Parathyroid adenoma (tissue), 2 donors: ENCODE data around the gene ZP1.
A peak's percentile ranks its signal among the peaks of the same experiment; 100 is the strongest.

ENCODE experiments used
- H2AFZ ChIP-seq: fragments of 300-600 bp; sonication (generic); one replicate; pipeline ENCODE4 v1.7.0; 2017; ENCODE audit warnings: antibody characterized with exemption, mild to moderate bottlenecking
- H3K27ac ChIP-seq: fragments of 300-600 bp; sonication (generic); one replicate; pipeline ENCODE4 v1.7.0; 2017
- H3K27me3 ChIP-seq: fragments of 300-600 bp; sonication (generic); one replicate; pipeline ENCODE4 v1.7.0; 2017; ENCODE audit warnings: low read length; ENCODE audit not compliant: control insufficient read depth, insufficient read depth
- H3K36me3 ChIP-seq: fragments of 300-600 bp; sonication (generic); one replicate; pipeline ENCODE4 v1.7.0; 2017; ENCODE audit warnings: low read length; ENCODE audit not compliant: control insufficient read depth, insufficient read depth
- H3K4me1 ChIP-seq: fragments of 300-600 bp; sonication (generic); one replicate; pipeline ENCODE4 v1.7.0; 2017; ENCODE audit warnings: control low read depth
- H3K4me2 ChIP-seq: fragments of 300-600 bp; sonication (generic); one replicate; pipeline ENCODE4 v1.7.0; 2017; ENCODE audit warnings: low read length
- H3K4me3 ChIP-seq: fragments of 300-600 bp; sonication (generic); one replicate; pipeline ENCODE4 v1.7.0; 2017; ENCODE audit warnings: low read depth, low read length
- H3K79me2 ChIP-seq: fragments of 300-600 bp; sonication (generic); one replicate; pipeline ENCODE4 v1.7.0; 2017; ENCODE audit warnings: control low read depth
- H3K9ac ChIP-seq: fragments of 300-600 bp; sonication (generic); one replicate; pipeline ENCODE4 v1.7.0; 2017; ENCODE audit warnings: mild to moderate bottlenecking
- H3K9me3 ChIP-seq: fragments of 300-600 bp; sonication (generic); one replicate; pipeline ENCODE4 v1.7.0; 2017; ENCODE audit warnings: low read length; ENCODE audit not compliant: control insufficient read depth
- TF ChIP-seq, protein P1 (sequence below): fragments of 300-600 bp; sonication (generic); IDR thresholded peaks from one replicate; pipeline ENCODE4 v1.7.0; 2017; ENCODE audit warnings: antibody characterized with exemption, mild to moderate bottlenecking
- donor health status: primary hyperparathyroidism.

The ZP1 gene

DNA sequence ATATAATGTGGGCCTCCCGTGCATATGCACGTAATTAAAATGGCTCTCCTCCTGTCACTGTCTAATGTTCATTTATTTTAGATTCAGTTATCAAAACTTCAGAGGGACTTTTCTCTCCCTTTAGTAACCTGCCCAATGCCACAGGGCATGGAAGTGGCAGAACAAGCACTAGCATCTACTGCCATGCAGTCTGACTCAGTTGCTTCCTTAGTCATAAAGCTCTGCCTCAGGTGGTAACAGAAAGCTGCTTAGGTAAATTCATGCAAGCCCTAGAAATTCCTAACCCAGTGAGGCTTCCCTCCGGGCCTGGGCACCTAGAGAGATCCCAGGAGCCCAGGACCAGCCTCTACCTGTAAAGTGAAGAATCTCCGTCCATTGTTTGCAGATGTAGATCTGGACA lies 30.2 kb downstream of the ZP1 start:
- no peaks in the 10 kb centered on the region for H3K36me3 ChIP-seq
- H3K9me3 ChIP-seq: no peaks in the 10 kb centered on the region
- H3K4me2 ChIP-seq: no peak overlapping the region
- H3K79me2 ChIP-seq: peaks cover 14% of the 10 kb centered on the region
- H3K27me3 ChIP-seq: no peaks in the 10 kb centered on the region
- H3K4me3 ChIP-seq: no peak overlapping the region
- no peaks in the 10 kb centered on the region for H3K4me1 ChIP-seq
- no peak overlapping the region for H3K9ac ChIP-seq
- H3K27ac ChIP-seq: no peak overlapping the region
- H2AFZ ChIP-seq: no peak overlapping the region
- TF ChIP-seq, protein P1, sequence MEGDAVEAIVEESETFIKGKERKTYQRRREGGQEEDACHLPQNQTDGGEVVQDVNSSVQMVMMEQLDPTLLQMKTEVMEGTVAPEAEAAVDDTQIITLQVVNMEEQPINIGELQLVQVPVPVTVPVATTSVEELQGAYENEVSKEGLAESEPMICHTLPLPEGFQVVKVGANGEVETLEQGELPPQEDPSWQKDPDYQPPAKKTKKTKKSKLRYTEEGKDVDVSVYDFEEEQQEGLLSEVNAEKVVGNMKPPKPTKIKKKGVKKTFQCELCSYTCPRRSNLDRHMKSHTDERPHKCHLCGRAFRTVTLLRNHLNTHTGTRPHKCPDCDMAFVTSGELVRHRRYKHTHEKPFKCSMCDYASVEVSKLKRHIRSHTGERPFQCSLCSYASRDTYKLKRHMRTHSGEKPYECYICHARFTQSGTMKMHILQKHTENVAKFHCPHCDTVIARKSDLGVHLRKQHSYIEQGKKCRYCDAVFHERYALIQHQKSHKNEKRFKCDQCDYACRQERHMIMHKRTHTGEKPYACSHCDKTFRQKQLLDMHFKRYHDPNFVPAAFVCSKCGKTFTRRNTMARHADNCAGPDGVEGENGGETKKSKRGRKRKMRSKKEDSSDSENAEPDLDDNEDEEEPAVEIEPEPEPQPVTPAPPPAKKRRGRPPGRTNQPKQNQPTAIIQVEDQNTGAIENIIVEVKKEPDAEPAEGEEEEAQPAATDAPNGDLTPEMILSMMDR: no peak

DNA sequence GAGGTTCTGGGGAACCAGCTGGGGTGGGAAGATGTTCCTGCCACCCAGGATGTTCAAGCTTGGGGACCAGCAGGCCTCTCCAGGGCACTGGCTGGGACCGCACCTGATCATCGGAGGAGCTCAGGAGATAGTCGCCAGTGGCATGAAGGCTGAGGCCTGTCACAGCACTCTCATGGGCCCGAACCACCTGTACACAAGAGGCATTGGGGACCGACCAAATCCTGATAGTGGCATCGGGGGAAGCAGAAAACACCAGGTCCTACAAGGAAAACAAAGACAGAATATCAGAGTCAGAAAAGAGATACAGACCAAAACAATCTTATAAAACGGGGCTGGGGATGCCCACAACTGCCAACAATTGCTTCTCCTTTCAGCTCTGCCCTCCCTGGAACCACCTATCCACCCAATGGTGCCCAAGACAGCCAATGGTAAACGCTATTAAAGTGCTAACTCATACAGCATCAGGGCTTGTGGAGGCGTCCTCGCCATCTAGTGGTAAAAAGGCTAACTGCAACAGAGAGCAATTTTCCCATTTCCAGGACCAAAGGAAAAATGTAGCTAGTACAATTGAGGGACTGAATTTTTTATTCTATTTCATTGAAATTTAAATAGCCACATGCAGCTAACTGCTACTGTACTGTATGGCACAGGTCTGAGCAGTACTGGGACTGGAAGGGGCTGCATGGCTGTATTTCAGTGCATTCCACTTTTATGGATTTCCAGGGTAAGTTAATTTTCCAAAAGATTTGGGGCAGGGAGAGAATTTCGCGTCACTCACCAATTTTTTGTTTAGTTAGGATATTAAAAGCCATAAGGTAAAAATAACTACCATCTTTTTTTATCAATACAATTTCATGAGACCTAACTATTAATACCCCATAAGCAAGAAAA lies 31.9 kb downstream of the ZP1 start:
- H3K9me3 ChIP-seq: no peaks in the 10 kb centered on the region
- no peak overlapping the region for H3K4me2 ChIP-seq
- H3K9ac ChIP-seq: no peak overlapping the region
- no peaks in the 10 kb centered on the region for H3K36me3 ChIP-seq
- H3K4me3 ChIP-seq: no peak overlapping the region
- H3K4me1 ChIP-seq: peaks cover under 1% of the 10 kb centered on the region
- TF ChIP-seq, protein P1: peak; percentile 90
- H3K79me2 ChIP-seq: peaks cover 21% of the 10 kb centered on the region
- no peaks in the 10 kb centered on the region for H3K27me3 ChIP-seq
- peak overlapping the region; percentile 15 for H3K27ac ChIP-seq
- no peak overlapping the region for H2AFZ ChIP-seq

DNA sequence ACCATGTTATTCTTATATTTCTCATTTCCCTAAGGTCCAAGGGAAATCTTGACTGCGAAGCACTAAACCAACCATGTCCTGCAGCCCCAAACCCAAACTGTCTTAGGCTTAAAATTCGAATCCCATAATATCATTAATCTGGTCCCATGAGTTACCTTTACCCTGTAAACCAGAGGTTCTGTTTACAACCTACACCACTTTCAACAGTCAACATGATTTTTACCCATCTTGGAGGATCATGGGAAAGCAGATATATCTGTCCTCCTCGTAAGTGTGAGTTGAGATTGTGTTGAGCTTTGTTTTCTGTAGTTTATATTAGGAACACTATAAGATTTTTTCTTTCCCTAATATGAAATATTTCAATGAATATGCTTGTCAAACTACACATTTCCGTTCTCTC lies 32.6 kb downstream of the ZP1 start:
- Histone ChIP-seq H3K27ac (no peak overlapping the region), H3K36me3 (no peaks in the 10 kb centered on the region), H3K79me2 (peaks cover 28% of the 10 kb centered on the region), H3K27me3 (no peaks in the 10 kb centered on the region), H3K4me2 (no peak overlapping the region), H3K9me3 (no peaks in the 10 kb centered on the region), H3K9ac (no peak overlapping the region), H3K4me3 (no peak overlapping the region), H3K4me1 (peaks cover 6% of the 10 kb centered on the region), H2AFZ (no peak overlapping the region)
- TF ChIP-seq, protein P1: no peak

DNA sequence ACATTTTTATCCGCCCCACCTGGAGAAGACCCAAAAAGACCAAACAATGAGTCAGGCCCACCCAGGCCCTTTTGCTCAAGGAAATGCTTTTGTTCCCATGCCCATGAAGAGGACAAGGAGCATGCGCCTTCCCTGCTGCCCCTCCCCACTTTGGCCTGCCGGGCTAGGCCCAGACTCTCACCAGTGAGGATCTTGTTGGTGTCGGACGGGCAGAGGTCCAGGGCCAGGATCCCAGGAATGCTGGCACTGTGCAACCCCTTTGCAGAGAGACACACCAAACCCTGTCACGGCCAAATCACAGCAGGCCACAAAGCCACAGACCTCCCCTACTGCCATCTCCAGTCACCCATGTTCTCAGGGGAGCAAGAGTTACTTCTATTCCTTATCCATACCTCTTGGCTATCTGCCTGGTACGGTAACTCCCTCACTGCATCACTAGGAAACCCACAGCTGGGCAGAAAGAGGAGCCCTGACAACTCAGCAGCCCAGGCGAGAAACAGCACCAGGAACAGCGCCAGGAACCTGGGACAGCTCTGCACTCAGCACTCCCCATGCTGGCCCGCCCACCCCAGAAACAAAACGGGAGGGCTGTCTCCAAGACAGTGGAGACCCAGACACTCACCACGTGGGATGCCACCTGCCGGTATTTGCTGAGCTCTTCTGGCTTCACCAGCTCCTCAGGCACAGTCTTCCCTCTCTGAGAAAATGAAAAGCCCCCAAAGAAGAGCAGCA lies 33.5 kb downstream of the ZP1 start:
- TF ChIP-seq, protein P1: no peak
- Histone ChIP-seq H2AFZ (no peak overlapping the region), H3K36me3 (no peaks in the 10 kb centered on the region), H3K9ac (no peak overlapping the region), H3K27me3 (no peaks in the 10 kb centered on the region), H3K79me2 (peaks cover 37% of the 10 kb centered on the region), H3K27ac (peak overlapping the region; percentile 66), H3K4me3 (no peak overlapping the region), H3K9me3 (no peaks in the 10 kb centered on the region), H3K4me2 (no peak overlapping the region), H3K4me1 (peaks cover 12% of the 10 kb centered on the region)
